ENCODE results near the gene EXOC1.
"Not testable (repeated sequence)": the region's sequence is repeated elsewhere in the genome, so short reads cannot be mapped to it uniquely, and the experiment has no call there.

EXOC1 gene

DNA sequence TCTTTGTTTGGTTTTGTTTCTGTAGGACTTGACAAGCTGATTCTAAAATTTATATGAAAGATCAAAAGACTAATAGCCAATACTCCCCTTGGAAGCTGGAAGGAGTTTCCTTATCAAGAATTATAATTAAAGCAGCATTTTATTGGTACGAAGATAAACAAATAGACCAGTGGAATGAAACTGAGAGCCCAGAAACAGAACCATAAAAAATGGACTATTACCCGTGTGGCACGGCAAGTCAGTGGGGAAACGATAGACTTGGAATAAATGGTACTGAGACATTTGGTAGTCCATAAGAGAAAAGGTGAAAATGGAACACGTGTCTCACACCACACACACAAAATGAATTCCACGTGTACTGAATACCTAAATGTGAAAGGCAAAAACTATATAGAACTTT, 52.9 kb downstream of the EXOC1 start:
- Mint-ChIP-seq H3K27me3 (no peaks in the 10 kb centered on the region), H3K4me1 (peaks cover 31% of the 10 kb centered on the region), H3K4me3 (no peak overlapping the region), H3K27ac (peak overlapping the region; percentile 75), H3K9me3 (no peaks in the 10 kb centered on the region), H3K36me3 (ENCODE audit: low read depth) (peaks cover 23% of the 10 kb centered on the region)
- DNase-seq (no peak), ATAC-seq (no peak)

DNA sequence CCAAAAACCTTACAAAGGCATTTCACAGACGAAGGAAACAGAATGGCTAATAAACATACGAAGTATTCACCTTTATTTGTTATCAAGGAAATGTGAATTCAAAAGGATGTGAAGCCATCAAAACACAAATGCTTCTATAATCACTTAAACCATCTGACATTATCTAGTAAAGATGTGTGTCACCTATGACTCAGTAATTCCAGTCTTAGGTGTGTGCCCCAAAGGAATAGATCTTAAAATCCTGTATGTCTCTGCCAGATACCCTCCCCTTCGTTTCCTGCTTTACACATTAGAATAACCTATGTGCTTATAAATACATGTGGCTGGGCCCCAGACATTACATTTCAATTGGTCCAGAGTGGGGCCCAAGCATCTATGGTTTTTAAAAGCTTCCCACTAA, 53.5 kb downstream of the EXOC1 start:
- Mint-ChIP-seq H3K9me3 (no peaks in the 10 kb centered on the region), H3K27me3 (no peaks in the 10 kb centered on the region), H3K27ac (peak overlapping the region; percentile 75), H3K36me3 (ENCODE audit: low read depth) (peaks cover 23% of the 10 kb centered on the region), H3K4me3 (peak overlapping the region; percentile 26), H3K4me1 (peaks cover 31% of the 10 kb centered on the region)
- DNase-seq (no peak), ATAC-seq (peak; percentile 90)

DNA sequence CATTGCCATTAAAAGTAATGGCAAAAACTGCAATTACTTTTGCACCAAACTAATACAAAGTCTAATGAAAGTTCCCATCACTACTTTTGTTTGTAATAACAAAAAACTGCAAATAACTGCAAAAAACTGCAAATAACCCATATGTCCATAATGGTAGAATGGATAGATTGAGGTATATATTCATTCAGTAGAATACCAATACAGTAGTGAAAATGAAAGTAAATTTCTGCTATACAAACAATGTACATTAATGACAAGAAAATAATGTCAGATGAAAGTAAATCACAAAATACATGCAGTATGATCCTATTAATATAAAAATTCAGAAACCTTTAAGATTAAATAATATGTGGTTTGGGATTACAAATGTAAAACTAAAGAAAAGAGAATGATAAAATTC, 54.0 kb downstream of the EXOC1 start:
- H3K27ac Mint-ChIP-seq: peak overlapping the region; percentile 75
- DNase-seq (no peak), ATAC-seq (no peak)
- no peaks in the 10 kb centered on the region for H3K9me3 Mint-ChIP-seq
- no peaks in the 10 kb centered on the region for H3K27me3 Mint-ChIP-seq
- peaks cover 19% of the 10 kb centered on the region for H3K36me3 Mint-ChIP-seq (ENCODE audit: low read depth)
- H3K4me3 Mint-ChIP-seq: no peak overlapping the region
- H3K4me1 Mint-ChIP-seq: peaks cover 31% of the 10 kb centered on the region

DNA sequence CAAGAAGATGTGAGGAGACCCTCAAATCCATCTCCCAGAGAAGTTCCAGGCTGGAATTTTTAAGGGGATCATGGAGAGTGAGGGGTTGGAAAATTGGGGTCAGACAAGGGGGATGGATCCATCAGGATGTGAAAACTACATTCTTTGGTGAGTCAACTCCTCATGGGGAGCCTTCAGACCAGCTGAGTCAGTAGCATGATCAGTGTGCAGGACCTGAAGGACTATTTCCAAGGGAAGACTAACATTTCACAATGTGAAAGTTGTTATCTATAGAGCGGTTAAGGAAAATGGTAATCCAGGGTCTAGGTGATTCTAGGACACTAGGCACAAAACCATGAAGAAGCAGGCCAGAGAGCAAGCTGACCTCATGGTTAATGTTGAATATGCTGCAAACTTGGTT, 56.7 kb downstream of the EXOC1 start:
- DNase-seq (no peak), ATAC-seq (no peak)
- H3K36me3 Mint-ChIP-seq (ENCODE audit: low read depth): peaks cover 12% of the 10 kb centered on the region
- H3K27me3 Mint-ChIP-seq: no peaks in the 10 kb centered on the region
- no peak overlapping the region for H3K4me3 Mint-ChIP-seq
- H3K4me1 Mint-ChIP-seq: peaks cover 23% of the 10 kb centered on the region
- no peaks in the 10 kb centered on the region for H3K9me3 Mint-ChIP-seq
- H3K27ac Mint-ChIP-seq: no peak overlapping the region

DNA sequence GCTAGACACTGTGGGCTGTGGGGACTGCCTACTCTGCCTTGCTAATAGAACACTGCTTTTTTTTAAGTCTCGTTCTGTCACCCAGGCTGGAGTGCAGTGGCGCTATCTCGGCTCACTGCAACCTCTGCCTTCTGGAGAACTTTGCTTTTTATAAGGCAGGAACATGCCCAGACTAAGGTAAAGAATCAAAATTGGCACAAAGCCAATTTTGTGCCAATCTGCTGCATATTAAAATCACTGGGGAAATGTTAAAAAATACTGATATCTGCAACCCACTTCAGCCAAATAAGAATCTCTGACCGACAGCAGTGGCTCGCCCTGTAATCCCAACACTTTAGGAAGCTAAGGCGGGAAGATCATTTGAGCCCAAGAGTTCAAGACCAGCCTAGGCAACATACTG, 58.8 kb downstream of the EXOC1 start:
- DNase-seq (no peak), ATAC-seq (no peak)
- Mint-ChIP-seq H3K4me1 (peaks cover 5% of the 10 kb centered on the region), H3K27ac (no peak overlapping the region), H3K36me3 (ENCODE audit: low read depth) (no peaks in the 10 kb centered on the region), H3K27me3 (no peaks in the 10 kb centered on the region), H3K9me3 (no peaks in the 10 kb centered on the region), H3K4me3 (no peak overlapping the region)

DNA sequence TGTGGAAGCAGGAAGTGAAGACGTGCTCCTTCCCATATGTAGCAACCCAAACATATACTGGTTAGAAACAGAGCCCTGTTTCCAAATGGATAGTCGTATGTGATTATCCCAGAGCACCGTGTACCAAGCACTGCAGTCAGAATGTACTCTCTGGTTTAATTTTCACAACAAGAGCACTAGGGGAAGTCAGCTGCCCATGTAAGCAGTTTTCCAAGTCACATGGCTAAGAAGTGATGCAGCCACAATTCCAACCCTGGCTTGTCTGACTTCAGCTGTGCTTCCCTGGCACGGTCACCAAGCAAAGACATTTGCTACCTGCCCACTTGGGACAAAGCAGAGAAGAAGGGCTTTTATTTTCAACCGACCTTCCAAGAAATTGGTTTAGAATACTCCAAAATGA, 67.1 kb downstream of the EXOC1 start:
- ATAC-seq: no peak
- H3K9me3 Mint-ChIP-seq: no peaks in the 10 kb centered on the region
- DNase-seq: no peak

DNA sequence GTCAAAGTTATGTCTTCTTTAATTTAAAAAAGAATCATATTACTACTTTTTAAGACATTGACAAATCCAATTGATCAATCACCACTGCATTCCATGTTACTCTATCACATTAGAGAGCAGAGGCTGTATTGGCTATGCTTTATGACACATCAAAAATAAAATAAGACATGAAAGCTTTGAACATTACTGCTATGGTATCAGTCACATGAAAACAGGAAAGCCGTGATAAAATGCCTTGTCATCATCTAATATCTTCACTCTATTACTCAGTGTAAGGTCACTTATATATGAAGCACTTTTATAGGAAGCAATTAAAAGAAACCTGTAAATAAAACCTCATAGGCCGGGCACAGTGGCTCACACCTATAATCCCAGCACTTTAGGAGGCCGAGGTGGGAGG, 67.6 kb downstream of the EXOC1 start:
- H3K9me3 Mint-ChIP-seq: no peaks in the 10 kb centered on the region

More for the DNA sequence above, 67.1 kb downstream of the EXOC1 start:
- Mint-ChIP-seq H3K4me1 (no peaks in the 10 kb centered on the region), H3K36me3 (ENCODE audit: low read depth) (no peaks in the 10 kb centered on the region), H3K27ac (no peak overlapping the region), H3K4me3 (no peak overlapping the region), H3K27me3 (no peaks in the 10 kb centered on the region)

DNA sequence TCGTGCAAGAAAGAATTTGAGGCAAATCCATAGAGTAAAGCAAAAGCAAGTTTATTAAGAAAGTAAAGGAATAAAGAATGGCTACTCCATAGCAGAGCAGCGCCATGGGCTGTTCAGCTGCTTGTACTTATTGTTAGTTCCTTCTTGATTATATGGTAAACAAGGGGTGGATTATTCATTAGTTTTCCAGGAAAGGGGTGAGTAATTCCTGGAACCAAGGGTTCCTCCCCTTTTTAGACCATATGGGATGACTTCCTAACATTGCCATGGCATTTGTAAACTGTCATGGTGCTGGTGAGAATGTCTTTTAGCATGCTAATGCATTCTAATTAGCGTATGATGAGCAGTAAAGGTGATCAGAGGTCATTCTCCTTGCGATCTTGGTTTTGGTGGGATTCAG, 71.8 kb downstream of the EXOC1 start:
- Mint-ChIP-seq H3K4me1 (no peaks in the 10 kb centered on the region), H3K27ac (no peak overlapping the region), H3K4me3 (no peak overlapping the region), H3K36me3 (ENCODE audit: low read depth) (no peaks in the 10 kb centered on the region), H3K9me3 (no peaks in the 10 kb centered on the region), H3K27me3 (no peaks in the 10 kb centered on the region)
- DNase-seq: no peak
- ATAC-seq: no peak

More for the DNA sequence above, 67.6 kb downstream of the EXOC1 start:
- no peak overlapping the region for H3K27ac Mint-ChIP-seq
- H3K4me3 Mint-ChIP-seq: no peak overlapping the region
- DNase-seq (no peak), ATAC-seq (no peak)
- no peaks in the 10 kb centered on the region for H3K4me1 Mint-ChIP-seq
- no peaks in the 10 kb centered on the region for H3K36me3 Mint-ChIP-seq (ENCODE audit: low read depth)
- H3K27me3 Mint-ChIP-seq: no peaks in the 10 kb centered on the region

DNA sequence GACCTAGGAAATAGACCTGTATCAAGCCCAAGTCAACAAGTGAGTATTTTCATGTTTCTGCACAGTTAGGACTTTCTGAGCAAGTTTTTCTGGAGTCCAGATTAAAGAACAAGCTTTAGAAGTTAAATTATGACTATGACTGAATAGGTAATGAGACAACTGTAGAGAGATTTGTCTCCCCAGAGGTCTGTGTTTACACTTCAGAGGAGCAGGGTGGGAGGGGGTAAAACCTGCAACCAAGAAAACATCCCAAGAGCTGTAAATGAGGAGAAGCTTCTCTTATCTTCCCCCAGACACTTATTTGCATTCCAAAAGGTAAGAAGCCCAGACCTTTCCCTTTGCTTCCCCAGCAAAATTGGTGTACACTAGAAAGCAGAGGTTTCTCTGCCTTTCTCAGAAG, 73.2 kb downstream of the EXOC1 start:
- DNase-seq (no peak), ATAC-seq (no peak)
- H3K27me3 Mint-ChIP-seq: no peaks in the 10 kb centered on the region
- H3K9me3 Mint-ChIP-seq: peaks cover 3% of the 10 kb centered on the region
- H3K27ac Mint-ChIP-seq: no peak overlapping the region
- no peaks in the 10 kb centered on the region for H3K36me3 Mint-ChIP-seq (ENCODE audit: low read depth)
- peaks cover 2% of the 10 kb centered on the region for H3K4me1 Mint-ChIP-seq
- H3K4me3 Mint-ChIP-seq: no peak overlapping the region

DNA sequence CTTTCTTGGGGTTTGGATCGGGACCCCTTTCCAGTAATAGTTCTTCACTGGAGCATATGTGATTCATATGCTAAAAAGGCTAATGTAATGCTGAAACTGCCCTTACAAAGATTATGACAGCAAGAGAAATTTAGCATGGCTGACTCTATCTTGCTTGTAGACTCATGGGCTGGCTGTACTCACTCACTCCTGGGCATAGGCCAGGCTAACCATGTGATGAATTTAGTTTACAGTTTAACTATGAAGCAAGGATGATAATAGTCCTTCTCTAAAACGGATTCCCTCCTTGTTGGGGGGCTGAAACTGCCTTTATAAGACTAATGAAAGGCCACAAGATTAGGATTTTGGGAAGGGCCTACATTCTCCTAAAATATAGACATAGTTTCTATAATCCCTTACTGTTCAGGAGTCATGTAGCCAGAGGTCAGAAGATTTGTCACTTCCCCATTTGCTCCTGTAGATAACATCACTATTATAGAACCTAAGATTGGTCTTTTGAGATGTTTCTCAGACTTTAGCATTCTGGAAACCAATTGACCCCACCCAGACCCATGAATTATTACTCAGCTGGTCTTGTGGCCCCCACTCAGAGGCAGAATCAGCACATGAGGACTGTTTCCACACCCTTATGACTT, 74.5 kb downstream of the EXOC1 start:
- Mint-ChIP-seq H3K27me3 (no peaks in the 10 kb centered on the region), H3K4me3 (no peak overlapping the region), H3K36me3 (ENCODE audit: low read depth) (no peaks in the 10 kb centered on the region), H3K4me1 (peaks cover 2% of the 10 kb centered on the region), H3K27ac (no peak overlapping the region), H3K9me3 (peaks cover 4% of the 10 kb centered on the region)
- no peak for DNase-seq
- ATAC-seq: no peak

DNA sequence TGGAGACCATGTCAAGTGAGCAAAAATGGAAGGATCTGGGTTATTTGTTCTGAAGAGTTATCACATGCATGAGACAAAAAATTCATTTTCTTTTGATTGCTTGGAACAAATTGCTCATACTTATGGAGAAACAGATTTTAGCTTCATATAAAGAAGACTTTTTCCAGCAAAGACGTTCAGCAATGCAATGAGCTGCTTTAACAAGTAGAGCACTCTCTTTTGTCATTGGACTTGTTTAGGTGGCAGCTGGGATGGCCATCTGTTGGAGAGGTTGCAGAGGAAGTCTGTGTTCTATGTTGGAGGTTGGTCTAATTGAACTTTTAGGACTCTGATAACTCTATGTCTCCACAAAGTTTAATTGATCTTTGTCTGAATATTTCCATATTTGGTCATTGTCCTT, 75.4 kb downstream of the EXOC1 start:
- no peak for DNase-seq
- Mint-ChIP-seq H3K9me3 (peaks cover 4% of the 10 kb centered on the region), H3K36me3 (ENCODE audit: low read depth) (no peaks in the 10 kb centered on the region), H3K4me1 (peaks cover 2% of the 10 kb centered on the region), H3K27ac (no peak overlapping the region), H3K27me3 (no peaks in the 10 kb centered on the region), H3K4me3 (no peak overlapping the region)
- ATAC-seq: no peak

DNA sequence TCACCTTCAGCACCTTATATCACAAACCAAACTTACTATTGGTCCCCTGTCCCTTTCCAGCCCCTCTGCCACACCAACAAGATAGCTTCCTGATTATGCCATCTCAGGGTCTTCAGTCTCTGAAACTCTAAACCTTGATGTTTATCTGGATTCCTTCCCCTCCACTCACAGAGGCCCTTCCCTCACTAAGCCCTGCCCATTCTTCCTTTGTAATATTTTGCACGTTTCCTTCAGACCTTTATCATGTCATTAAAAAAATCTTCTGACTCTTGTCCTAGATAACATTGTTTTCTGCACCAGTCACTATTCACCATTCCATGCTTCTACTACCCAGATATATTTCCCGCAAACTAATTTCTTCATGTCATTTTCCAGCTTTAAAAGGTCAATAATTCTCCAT, 77.6 kb downstream of the EXOC1 start:
- no peak for DNase-seq
- Mint-ChIP-seq H3K9me3 (peaks cover 10% of the 10 kb centered on the region), H3K4me1 (peaks cover 2% of the 10 kb centered on the region), H3K27me3 (no peaks in the 10 kb centered on the region), H3K27ac (no peak overlapping the region), H3K36me3 (ENCODE audit: low read depth) (no peaks in the 10 kb centered on the region), H3K4me3 (no peak overlapping the region)
- no peak for ATAC-seq

DNA sequence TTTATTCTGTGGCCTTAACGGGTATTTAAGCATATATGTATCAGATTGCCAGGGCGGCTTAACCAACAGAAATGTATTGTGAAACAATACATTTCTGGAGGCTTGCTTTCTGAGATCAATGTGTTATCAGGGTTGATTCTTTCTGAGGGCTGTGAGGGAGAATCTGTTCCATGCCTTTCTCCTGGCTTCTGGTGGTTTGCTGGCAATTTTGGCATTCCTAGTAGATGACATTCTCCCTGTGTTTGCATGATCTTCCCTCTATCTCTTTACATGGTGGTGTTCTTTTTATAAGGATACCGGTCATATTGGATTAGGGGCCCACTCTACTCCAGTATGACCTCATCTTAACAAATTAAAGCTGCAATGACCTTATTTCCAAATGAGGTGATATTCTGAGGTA, 78.4 kb downstream of the EXOC1 start:
- peaks cover 16% of the 10 kb centered on the region for H3K9me3 Mint-ChIP-seq
- H3K4me3 Mint-ChIP-seq: no peak overlapping the region
- H3K36me3 Mint-ChIP-seq (ENCODE audit: low read depth): peaks cover 4% of the 10 kb centered on the region

DNA sequence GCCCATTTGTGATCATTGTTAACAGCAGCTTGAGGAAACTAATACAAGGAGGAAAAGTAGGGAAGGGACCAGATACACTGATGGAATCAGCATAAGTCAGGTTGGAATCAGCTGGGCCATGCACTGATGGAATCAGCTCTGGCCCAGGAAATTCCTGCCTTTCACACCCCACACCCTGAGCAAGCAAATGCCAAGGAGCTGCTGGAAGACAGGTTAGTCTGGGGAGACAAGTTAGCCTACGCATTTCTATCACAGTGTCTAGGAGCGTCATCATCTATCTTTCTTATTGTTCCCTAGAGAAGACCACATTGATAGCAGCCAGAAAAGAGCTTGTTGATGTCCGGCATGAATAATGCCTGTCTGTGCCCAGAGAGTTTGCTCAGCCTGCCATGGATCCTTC, 79.1 kb downstream of the EXOC1 start:
- H3K4me3 Mint-ChIP-seq: no peak overlapping the region
- H3K27ac Mint-ChIP-seq: no peak overlapping the region
- peaks cover 2% of the 10 kb centered on the region for H3K4me1 Mint-ChIP-seq
- no peak for DNase-seq
- ATAC-seq: no peak
- H3K9me3 Mint-ChIP-seq: peaks cover 18% of the 10 kb centered on the region
- peaks cover 6% of the 10 kb centered on the region for H3K36me3 Mint-ChIP-seq (ENCODE audit: low read depth)
- H3K27me3 Mint-ChIP-seq: no peaks in the 10 kb centered on the region

More for the DNA sequence above, 78.4 kb downstream of the EXOC1 start:
- H3K27ac Mint-ChIP-seq: no peak overlapping the region
- peaks cover 2% of the 10 kb centered on the region for H3K4me1 Mint-ChIP-seq
- ATAC-seq (no peak), DNase-seq (no peak)
- H3K27me3 Mint-ChIP-seq: no peaks in the 10 kb centered on the region

DNA sequence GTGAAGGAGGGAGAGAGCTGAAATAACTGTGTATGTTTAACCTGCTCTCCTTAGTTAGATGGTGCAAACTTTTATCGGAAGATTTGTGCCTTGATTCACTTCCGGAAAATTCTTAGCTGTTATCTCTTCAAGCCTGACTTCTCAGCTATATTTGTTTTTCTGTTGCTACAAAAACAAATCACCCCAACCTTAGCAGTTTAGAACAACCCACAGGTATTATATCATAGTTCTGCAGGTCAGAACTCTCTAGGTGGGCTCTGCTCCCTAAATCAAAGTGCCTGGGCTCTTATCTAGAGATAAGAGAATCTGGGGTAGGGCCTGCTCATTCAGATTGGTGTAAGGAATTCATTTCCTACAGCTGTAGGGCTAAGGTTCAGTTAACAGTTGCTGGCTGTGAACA, 80.2 kb downstream of the EXOC1 start:
- no peak for ATAC-seq
- no peak overlapping the region for H3K4me3 Mint-ChIP-seq
- H3K36me3 Mint-ChIP-seq (ENCODE audit: low read depth): peaks cover 16% of the 10 kb centered on the region
- no peak overlapping the region for H3K27ac Mint-ChIP-seq
- no peak for DNase-seq
- H3K9me3 Mint-ChIP-seq: peaks cover 29% of the 10 kb centered on the region
- peaks cover 2% of the 10 kb centered on the region for H3K4me1 Mint-ChIP-seq
- H3K27me3 Mint-ChIP-seq: no peaks in the 10 kb centered on the region

DNA sequence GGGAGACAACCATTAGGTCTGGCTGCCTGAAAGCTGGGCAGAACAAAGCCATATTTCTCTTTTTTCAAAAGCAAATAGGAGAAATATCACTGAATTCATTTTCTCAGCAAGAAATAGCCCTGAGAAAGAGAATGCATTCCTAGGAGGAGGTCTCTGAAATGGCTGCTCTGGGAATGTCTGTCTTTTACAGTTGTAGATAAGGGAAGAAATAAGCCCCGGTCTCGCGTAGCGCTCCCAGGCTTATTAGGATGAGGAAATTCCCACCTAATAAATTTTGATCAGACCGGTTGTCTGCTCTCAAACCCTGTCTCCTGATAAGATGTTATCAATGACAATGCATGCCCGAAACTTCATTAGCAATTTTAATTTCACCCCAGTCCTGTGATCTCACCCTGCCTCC, 82.5 kb downstream of the EXOC1 start:
- not testable (repeated sequence) for H3K27me3 Mint-ChIP-seq, ATAC-seq, H3K4me1 Mint-ChIP-seq, DNase-seq, H3K4me3 Mint-ChIP-seq, H3K27ac Mint-ChIP-seq
- Mint-ChIP-seq H3K36me3 (ENCODE audit: low read depth) (peaks cover 25% of the 10 kb centered on the region), H3K9me3 (peaks cover 38% of the 10 kb centered on the region)
